Smooth muscle cell of the coronary artery (primary cell): Measurements from ENCODE around the gene AIP. TPM values are rescaled to one million over a fixed set of nuclear protein-coding genes. Genes with fewer than 3 reads are reported as not detected.

ENCODE experiments used
- total RNA-seq: library from RNA; depleted of rRNA; stranded (reverse); fragments of >200 nt; gene quantifications from 2 replicates; pipeline ENCODE4 v1.2.3, GENCODE V29; 2014; ENCODE audit warnings: low replicate concordance

Gene AIP
- 128 and 227 TPM in 2 replicates for total RNA-seq

GRCh38 chr11:67482827-67483798 lies at the start of gene AIP:
Gene AIP (plus strand): TSS chr11:67483026. CDS start chr11:67483159, 133 bp downstream.

GRCh38 chr11:67437082-67437808 lies 45.6 kb upstream of the AIP start, which contains the start of gene PTPRCAP:
Gene PTPRCAP (minus strand): TSS chr11:67437682. CDS start chr11:67437619, 63 bp downstream.

DNA sequence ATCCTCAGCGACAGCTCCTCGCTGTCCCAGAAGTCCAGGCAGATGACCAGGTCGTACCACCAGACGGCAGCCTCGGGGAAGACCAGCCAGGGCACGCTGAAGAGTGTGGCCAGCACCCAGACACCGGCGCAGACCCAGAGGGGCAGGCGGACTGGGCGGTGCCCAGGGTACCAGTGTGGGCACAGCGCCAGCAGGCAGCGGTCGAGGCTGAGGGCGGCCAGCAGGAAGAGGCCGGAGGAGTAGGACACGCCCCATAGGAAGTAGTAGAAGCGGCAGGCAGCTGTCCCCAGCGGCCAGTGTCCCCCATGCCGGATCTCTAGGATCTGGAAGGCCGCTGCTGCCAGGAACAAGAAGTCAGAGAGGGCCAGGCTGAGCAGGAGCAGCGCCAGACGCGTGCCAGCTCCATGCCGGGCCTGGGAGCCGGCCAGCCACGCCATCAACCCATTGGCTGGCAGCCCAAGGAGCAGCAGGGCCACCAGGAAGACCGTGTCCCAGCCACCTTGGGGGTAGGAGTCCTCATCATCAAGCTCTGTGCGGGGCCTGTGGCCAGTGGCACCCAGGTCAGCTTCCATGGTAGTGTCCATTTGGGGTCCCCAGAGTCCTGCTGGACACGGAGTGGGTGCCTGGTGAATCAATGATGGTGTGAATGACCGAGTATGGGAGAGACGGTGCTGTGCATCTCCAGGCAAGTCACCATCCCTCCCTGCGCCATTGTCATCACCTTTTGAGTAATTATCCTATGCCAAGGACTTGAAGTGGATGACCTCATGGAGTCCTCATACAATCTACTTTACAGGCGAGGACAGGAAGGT lies 30.5 kb upstream of the AIP start, which contains the start of gene GPR152:
Gene GPR152 (minus strand): TSS at position 589 of the 812 bp plus-strand sequence. CDS start 5 bp downstream, at position 584.

GRCh38 chr11:67455054-67455453 lies 27.8 kb upstream of the AIP start, which contains the start of gene CABP4:
Gene CABP4 (plus strand): TSS chr11:67455354. CDS start chr11:67455424, 70 bp downstream.

GRCh38 chr11:67468759-67469507 lies 13.9 kb upstream of the AIP start, which contains the start of gene TMEM134:
Gene TMEM134 (minus strand): TSS chr11:67469251. CDS start chr11:67469192, 59 bp downstream.

GRCh38 chr11:67504950-67505581 lies 22.2 kb downstream of the AIP start, which contains the start of gene PITPNM1:
Gene PITPNM1 (minus strand): TSS chr11:67505363. CDS start chr11:67504180, 1,183 bp downstream.

DNA sequence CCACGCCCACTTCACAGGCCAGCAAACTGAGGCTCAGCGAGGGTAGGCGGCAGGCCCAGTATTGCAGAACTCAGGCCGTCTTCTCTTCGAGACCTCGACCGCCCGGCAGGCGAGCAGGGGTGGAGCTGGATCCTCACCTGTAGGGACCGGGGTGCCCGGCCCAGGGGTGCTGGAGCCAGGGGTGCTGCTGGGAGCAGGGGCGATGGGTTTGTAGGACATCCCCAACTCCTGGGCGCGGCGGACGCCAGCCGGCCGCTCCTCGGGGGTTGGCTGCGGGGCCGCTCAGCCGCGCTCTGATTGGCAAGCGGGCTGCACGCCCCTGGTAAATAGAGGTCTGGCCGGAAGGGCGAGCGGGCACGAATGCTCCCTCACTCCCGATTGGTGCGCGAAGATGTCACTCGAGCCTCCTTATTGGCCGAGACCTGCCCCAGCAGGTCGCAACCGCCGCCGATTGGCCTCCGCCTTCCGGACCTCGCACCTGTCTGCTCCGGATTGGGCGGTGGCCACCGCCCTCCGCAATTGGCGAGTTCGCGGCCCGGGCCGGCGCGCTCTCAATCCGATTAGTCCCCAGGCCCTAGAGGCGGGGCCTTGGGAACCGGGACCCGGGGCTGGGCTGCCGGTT lies 25.1 kb downstream of the AIP start, which contains the start of gene CDK2AP2:
Gene CDK2AP2 (minus strand): TSS at position 299 of the 622 bp plus-strand sequence. CDS start 80 bp downstream, at position 219.

GRCh38 chr11:67522844-67523555 lies 40.2 kb downstream of the AIP start, which contains the start of gene CABP2:
Gene CABP2 (minus strand): TSS chr11:67523446. CDS start chr11:67523326, 120 bp downstream.

Other genes with a start within 250 kb of the AIP start
- gene GRK2, start 216.6 kb upstream of the AIP start, total RNA-seq: 20.2 and 31.6 TPM in 2 replicates
- 32.9 and 34.9 TPM in 2 replicates for gene ANKRD13D, start 193.7 kb upstream of the AIP start, total RNA-seq
- 8.1 and 10.2 TPM in 2 replicates for gene SSH3, start 179.5 kb upstream of the AIP start, total RNA-seq
- 24.2 and 71.2 TPM in 2 replicates for gene POLD4, start 129.5 kb upstream of the AIP start, total RNA-seq
- gene CLCF1, start 109.4 kb upstream of the AIP start, total RNA-seq: 1.8 and 3.9 TPM in 2 replicates
- gene RAD9A, start 91.0 kb upstream of the AIP start, total RNA-seq: 4.1 and 4.8 TPM in 2 replicates
- 81.6 and 202 TPM in 2 replicates for gene PPP1CA, start 81.2 kb upstream of the AIP start, total RNA-seq
- not detected in 2 replicates for gene TBC1D10C, start 78.9 kb upstream of the AIP start, total RNA-seq
- gene CARNS1, start 67.3 kb upstream of the AIP start, total RNA-seq: under 0.01 and 0.30 TPM in 2 replicates
- gene RPS6KB2, start 54.5 kb upstream of the AIP start, total RNA-seq: 24.3 and 55.9 TPM in 2 replicates
- 0.23 and 0.30 TPM in 2 replicates for gene PTPRCAP, start 45.3 kb upstream of the AIP start, total RNA-seq
- gene CORO1B, start 39.5 kb upstream of the AIP start, total RNA-seq: 147 and 225 TPM in 2 replicates
- gene GPR152, start 30.3 kb upstream of the AIP start, total RNA-seq: not detected in 2 replicates
- not detected in 2 replicates for gene CABP4, start 27.7 kb upstream of the AIP start, total RNA-seq
- 4.1 and 24.4 TPM in 2 replicates for gene TMEM134, start 13.8 kb upstream of the AIP start, total RNA-seq
- 26.0 and 28.7 TPM in 2 replicates for gene PITPNM1, start 22.3 kb downstream of the AIP start, total RNA-seq
- 2.8 and 16.2 TPM in 2 replicates for gene CDK2AP2, start 25.1 kb downstream of the AIP start, total RNA-seq
- gene CABP2, start 40.4 kb downstream of the AIP start, total RNA-seq: not detected in 2 replicates
- 443 and 1,598 TPM in 2 replicates for gene GSTP1, start 100.8 kb downstream of the AIP start, total RNA-seq
- gene NDUFV1, start 123.9 kb downstream of the AIP start, total RNA-seq: 201 and 458 TPM in 2 replicates
- 3.6 and 4.4 TPM in 2 replicates for gene NUDT8, start 146.9 kb downstream of the AIP start, total RNA-seq
- not detected in 2 replicates for gene TBX10, start 156.7 kb downstream of the AIP start, total RNA-seq
- gene ACY3, start 167.7 kb downstream of the AIP start, total RNA-seq: not detected in 2 replicates
- gene ALDH3B2, start 191.6 kb downstream of the AIP start, total RNA-seq: not detected in 2 replicates